Measurements from ENCODE around the gene APOL2. TPM values are rescaled to one million over a fixed set of nuclear protein-coding genes. Genes with fewer than 3 reads are reported as not detected.

APOL2 gene
- total RNA-seq, result 100 to 1,000 TPM; 117 to 159 TPM

GRCh38 chr22:36239401-36240171 is at the start of gene APOL2:
TSS of gene APOL2 (minus strand) at chr22:36239527. CDS start at chr22:36233162, 6,365 bp downstream.

DNA sequence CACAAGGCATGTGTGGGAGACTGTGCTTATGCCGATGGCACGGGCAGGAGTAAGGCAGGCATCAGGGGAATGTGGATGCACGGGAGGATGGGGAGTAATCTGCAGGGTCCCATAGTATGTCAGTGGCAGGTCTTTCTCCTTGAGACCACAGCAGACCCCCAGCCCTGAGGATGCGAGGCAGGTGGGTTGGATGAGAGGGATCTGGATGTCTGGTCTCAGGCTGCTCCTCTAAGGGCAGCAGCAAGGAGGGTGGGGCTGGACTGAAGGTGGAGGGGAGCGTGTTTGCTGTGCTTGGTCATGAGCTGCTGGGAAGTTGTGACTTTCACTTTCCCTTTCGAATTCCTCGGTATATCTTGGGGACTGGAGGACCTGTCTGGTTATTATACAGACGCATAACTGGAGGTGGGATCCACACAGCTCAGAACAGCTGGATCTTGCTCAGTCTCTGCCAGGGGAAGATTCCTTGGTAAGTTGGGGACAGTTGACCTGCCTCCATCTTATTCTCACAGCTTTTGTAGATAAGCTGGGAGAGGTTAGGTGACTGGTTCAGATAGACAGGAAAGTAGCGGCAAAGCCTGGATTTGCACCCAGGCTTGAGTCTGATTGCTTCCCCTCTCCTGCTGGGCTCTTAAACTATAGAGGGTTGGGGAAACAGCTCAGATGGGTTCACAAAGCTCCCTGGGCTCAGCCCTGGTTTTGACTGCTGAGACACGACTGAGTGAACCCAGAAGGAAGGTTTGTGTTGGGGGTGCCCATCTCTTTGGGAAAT is 13.6 kb upstream of the APOL2 start, which contains the start of gene APOL1:
Gene APOL1 (plus strand): TSS at position 380 of the 769 bp plus-strand sequence. CDS start 1,823 bp downstream, outside the sequence.

GRCh38 chr22:36201630-36202319 is 37.6 kb downstream of the APOL2 start, which contains the start of gene APOL4:
TSS of gene APOL4 (minus strand) at chr22:36201809. CDS start at chr22:36201734, 75 bp downstream.

Small RNA genes lying within 50 kb of the gene (small RNA-seq; reads per million reads assigned to genes)
- gene MIR6819, result 0 to 0.06 reads per million in 2 donors

Other genes starting within 250 kb of the APOL2 start
- gene RBFOX2, start 210.7 kb downstream of the APOL2 start, total RNA-seq, result 10 to 100 TPM; 75.4 to 76.3 TPM
- 1 to 10 TPM; 1.7 to 2.3 TPM for gene APOL3, start 78.8 kb downstream of the APOL2 start, total RNA-seq
- gene APOL4, start 37.7 kb downstream of the APOL2 start, total RNA-seq, result under 1 TPM in 1 of 2 donors, not detected in 1; under 0.01 TPM
- 10 to 100 TPM in 1 of 2 donors, 1 to 10 TPM in 1; 3.8 to 14.0 TPM for gene APOL1, start 13.6 kb upstream of the APOL2 start, total RNA-seq
- 100 to 1,000 TPM; 210 to 232 TPM for gene MYH9, start 148.4 kb upstream of the APOL2 start, total RNA-seq
- 10 to 100 TPM; 20.6 to 21.3 TPM for gene TXN2, start 242.1 kb upstream of the APOL2 start, total RNA-seq